Activated naive CD4-positive, alpha-beta T cell treated with Interleukin-2 at 50 U/mL for 16 hours (primary cell): Measurements from ENCODE around the gene PIP4K2A.

ENCODE experiments used
- DNase-seq: peaks from one replicate; pipeline ENCODE4 v3.0.0-alpha.2; 2020

Gene PIP4K2A

DNA sequence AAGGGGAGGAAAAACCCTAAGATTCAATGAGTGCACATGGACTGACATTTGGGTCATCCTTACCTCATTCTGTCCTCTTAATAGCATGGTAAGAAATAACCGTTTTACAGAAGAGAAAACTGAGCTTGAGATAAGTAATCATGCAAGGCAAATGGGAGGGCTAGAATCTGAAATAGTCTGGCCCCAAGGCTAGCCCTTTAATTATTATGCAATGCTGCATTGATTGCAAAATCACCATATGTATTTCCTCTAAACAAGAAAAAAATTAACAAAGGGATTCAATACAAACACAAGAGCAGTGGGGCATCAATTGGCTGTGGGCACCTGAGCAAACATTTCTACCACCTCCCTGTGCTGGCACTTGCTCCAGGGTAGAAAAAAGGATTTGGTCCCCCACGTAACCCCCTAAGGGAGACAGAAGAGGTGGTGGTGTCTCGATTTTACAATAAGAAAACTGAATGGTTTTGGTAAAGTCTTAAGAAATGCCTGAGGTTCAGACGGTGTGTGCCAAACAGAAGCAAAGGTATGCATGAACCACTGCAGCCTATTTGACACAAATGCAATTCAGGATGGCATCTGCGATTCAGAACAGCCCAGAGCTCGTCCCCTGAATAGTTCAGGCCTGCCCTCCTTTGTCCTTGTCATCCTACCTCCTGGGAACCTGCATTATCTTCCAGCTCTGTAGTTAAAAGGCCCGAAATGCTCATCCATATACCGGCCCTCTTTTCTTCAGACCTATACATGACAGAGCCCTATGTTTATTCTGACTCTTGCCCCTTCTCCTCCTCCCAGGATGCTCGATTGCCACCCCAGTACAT lies 23.6 kb downstream of the PIP4K2A start:
- no peak for DNase-seq

DNA sequence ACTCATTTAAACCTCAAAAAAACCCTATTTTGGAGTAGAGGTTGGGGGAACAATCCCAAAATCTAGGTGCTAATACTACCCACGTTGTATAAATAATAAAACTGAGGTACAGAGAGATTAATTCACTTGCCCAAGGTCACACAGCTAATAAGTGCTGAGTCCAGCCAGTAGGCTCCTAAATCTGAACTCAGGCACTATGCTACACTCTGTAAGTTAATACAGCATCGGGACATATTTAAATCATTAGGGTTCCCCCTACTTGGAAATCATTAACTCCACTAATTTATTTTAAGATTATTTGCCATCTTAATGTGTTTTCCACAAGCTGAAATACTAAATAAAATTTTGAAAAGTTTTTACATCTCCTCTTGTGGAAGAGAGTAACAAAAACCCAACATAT lies 24.2 kb downstream of the PIP4K2A start:
- DNase-seq: no peak

DNA sequence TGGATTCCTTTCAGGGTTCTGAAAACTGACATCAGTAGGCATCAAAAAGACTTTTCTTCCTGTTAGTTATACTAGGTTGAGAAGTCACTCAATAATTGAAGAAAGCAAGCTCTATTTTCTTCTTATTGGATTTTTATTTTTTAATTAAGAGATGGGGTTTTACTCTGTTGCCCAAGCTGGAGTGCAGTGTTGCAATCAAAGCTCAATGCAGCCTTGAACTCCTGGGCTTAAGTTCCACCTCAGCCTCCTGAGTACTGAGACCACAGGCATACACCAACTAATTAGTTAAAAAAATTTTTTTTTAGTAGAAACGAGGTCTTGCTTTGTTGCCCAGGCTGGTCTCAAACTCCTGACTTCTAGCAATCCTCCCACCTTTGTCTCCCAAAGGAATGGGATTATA lies 28.0 kb downstream of the PIP4K2A start:
- DNase-seq: no peak

DNA sequence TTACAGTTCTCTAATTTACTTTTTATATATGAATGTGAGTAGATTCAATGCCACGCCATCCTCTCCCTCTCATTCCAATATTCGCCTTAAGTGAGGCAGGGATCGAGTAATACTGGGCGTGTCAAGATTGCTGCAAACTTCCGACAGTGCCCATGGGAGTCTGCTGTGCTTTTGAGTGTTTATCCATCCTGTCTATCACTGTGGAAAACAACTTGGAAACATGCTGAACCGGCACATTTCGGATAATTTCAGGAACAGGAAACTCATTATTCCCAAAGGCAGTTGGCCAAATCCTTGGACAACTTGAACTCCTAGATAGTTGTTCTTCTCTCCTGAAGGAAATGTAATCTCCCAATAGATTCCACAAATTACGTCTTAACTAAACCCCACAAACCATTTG lies 28.5 kb downstream of the PIP4K2A start:
- no peak for DNase-seq

- DNase-seq: no peak
These were observed 29.7 kb downstream of the PIP4K2A start for GRCh38 chr10:22684699-22685098.

- DNase-seq: no peak
These were observed 31.3 kb downstream of the PIP4K2A start for GRCh38 chr10:22683140-22683389.

- peak; percentile 53 for DNase-seq
These were observed 31.9 kb downstream of the PIP4K2A start for GRCh38 chr10:22682237-22683139.

GRCh38 chr10:22681783-22682183 lies 32.6 kb downstream of the PIP4K2A start:
- peak; percentile 56 for DNase-seq

DNA sequence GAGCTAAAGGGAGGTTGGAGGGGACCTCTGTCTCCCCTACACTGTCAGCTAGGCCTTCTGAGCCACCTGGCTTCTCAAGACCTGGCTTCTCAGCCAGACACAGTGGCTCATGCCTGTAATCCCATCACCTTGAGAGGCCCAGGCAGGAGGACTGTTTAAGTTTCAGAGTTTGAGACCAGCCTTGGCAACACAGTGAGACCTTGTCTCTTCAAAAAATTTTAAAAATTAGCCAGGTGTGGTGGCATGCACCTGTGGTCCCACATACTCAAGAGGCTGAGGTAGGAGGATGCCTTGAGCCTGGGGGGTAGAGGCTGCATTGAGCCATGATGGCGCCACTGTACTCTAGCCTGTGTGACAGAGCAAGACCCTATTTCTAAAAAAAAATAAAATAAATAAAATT lies 33.1 kb downstream of the PIP4K2A start:
- no peak for DNase-seq

DNA sequence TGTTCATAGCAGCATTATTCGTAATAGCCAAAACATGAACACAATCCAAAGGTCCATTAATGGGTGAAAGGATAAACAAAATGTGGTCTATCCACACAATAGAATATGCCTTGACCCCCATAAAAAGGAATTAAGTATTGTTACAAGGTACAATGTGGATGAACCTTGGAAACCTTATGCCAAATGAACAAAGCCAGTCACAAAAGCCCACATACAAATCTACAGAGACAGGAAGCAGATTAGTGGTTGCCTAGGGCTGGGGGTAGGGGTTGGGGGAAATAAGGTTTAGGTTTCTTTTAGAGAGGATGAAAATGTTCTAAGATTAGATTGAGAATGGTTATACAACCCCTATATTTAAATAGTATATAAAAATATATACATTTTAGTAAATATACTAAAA lies 34.8 kb downstream of the PIP4K2A start:
- DNase-seq: no peak

DNA sequence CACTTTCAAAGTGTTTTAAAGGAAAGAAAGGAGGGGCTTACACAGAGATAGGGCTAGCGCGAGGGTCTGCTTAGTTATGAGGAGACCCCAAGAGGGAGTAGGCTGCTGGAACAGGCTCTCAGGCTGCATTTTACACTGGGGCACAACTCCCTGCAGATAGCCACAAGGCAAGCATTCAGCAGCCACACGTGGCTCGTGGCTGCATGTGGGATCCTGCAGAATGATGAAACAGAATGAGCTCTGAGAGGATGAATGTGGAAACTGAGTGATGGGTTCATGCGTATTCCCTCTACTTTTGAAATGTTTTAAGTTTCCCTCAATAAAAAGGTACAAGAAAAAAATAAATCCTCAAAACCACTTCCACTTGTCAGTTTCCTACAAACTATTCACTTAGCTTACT lies 37.0 kb downstream of the PIP4K2A start:
- DNase-seq: no peak

- no peak for DNase-seq
These were observed 37.9 kb downstream of the PIP4K2A start for GRCh38 chr10:22676435-22676834.

DNA sequence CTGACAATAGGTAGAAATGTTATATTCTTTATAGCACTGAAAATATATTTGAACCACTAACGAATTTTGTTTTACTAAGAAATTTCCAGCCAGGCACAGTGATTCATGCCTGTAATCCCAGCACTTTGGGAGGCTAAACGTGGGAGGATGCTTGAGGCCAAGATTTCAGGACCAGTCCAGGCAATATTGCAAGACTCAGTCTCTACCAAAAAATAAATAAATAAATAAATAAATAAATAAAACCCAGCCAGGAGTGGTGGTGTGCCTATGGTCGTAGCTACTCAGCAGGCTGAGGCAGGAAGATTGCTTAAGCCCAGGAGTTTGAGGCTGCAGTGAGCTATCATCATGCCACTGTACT lies 39.8 kb downstream of the PIP4K2A start:
- DNase-seq: no peak

DNA sequence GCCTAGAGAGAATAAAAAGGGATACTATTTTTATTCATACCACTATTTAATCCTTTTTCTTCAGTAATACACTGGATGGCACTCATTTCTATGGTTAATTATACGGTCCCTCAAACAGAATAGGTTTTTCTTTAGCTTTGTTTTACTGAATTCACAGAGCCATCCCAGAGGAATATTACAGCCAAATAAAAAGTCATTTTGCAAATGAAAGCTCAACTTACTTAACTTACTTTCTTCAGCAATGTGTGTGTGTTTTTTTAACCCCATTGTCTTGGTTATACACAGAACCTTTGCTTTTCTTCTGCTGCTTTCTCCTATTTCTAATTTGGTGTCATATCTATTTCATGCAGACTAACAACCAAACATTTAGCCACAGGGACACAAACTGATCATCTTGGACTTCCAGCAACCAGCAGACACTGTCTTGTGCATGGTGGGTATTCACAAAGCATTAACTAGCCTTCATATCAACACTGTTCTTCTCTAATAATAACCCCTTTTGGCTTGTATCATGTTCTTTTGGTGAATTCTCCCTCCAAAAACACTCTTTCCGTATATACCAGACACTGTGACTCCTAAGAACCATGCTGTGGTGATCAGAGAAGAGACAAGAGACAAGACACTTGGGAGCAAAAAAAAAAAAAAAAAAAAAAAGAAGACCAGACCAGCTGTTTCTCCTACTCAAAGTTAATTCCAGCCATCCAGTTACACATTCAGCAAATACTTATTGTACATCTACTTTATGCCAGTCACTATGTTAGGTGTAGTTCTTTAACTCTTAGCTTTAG lies 40.4 kb downstream of the PIP4K2A start:
- no peak for DNase-seq

DNA sequence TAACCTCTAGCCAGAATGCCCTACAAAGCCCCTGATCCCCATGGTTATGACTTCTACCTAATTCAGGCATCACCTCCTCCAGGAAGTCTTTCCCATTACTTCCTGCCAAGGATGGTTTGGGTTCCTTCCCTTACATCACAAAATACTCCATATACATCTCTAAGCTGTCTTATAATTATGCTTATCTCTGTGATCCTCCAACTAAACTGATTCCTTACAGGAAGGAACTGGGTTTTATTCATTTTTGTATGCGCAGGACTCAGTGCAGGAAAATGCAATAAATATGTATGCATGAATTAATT lies 41.3 kb downstream of the PIP4K2A start:
- DNase-seq: no peak

GRCh38 chr10:22672319-22673090 lies 41.9 kb downstream of the PIP4K2A start:
- no peak for DNase-seq

GRCh38 chr10:22670788-22671187 lies 43.6 kb downstream of the PIP4K2A start:
- no peak for DNase-seq

- DNase-seq: no peak
These were observed 45.1 kb downstream of the PIP4K2A start for GRCh38 chr10:22669163-22669711.

DNA sequence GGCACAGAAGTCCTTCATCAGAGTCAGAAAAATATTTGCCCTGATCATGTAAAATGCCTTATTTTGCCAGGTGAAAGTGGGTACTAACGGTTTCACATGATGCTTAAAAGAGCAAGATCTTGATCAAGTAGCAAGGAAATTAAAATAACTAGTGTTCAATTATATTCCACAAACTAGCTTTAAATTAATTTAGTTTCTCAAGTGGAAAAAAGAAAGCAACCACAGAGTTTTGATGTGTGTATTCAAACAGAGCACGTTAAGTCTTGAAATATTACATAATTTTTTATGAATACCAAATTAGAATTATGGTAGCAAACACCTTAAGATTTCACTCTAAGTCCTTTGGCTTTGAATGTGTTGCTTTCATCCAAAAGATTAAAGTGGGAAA lies 47.3 kb downstream of the PIP4K2A start:
- no peak for DNase-seq

DNA sequence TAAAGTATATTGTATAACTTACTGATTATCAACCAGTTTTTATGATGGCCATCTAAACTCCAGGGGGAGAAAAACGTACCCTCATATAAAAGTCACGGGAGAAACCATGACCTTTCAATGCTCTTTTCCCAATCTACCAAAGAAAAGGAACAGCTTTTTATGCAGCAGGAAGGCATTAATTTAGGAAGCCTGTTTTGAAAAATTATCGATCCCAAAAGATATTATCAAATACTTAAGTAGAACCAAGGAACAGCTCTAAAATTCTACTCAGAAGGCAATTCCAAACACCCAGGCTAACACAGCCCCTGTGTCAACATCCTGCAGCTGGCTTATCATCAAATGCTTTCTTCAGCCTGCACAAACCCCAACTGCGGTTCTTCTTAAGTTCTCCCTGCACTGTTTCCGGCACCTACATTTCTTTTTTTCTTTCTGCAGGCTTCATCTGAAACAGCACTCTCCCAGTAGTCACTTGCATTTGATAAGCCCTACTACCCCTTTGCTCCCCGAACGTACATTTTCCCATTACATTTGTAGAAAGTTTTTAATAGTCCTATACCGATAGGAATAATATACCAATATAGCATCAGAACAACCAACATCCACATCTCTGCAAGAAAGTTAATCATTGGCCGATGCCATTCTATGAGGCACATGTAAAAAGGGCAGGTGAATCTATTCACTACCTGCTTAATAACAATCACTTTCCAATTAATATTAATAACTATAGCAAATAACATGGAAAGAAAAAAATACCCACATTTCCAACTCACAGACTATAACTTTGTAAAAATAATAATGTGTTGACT lies 47.9 kb downstream of the PIP4K2A start:
- peak; percentile 51 for DNase-seq

DNA sequence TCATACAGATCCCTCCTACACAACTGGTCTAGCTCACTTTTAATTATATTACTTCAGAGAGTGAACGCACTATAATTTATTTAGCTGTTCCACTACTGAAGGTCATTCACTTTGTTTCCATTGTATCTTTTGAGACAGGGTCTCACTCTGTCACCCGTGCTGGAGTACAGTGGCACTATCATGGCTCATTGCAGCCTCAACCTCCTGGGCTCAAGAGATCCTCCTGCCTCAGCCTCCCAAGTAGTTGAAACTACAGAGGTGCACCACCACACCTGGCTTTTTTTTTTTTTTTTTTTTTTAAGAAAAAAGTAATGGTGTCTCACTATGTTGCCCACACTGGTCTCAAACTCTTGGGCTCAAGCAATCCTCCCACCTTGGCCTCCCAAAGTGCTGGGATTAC lies 49.0 kb downstream of the PIP4K2A start:
- no peak for DNase-seq
